Testis (tissue), 2 donors: ENCODE data around the gene ZNF256.
"Not testable (repeated sequence)": the region's sequence is repeated elsewhere in the genome, so short reads cannot be mapped to it uniquely, and the experiment has no call there.

Source experiments
- CTCF ChIP-seq, 3 experiments: fragments of 450-650 bp in 2 of 3; fragments of 200-600 bp in 1 of 3; sonication (generic) in 1 of 3; IDR thresholded peaks; one replicate each; pipeline ENCODE4 v1.5.1; 2016 to 2019; ENCODE audit warnings: antibody characterized with exemption in 3 of 3, mild to moderate bottlenecking in 2 of 3, moderate library complexity in 1 of 3
- POLR2A ChIP-seq: fragments of 450-650 bp; IDR thresholded peaks from one replicate; pipeline ENCODE4 v1.6.1; 2017; ENCODE audit warnings: antibody characterized with exemption, mild to moderate bottlenecking, moderate library complexity

GRCh38 chr19:57916168-57916995 lies 31.1 kb downstream of the ZNF256 start, which contains the start of gene ZNF417:
- not testable (repeated sequence) for TF ChIP-seq CTCF (IDR thresholded peaks at IDR 0.05); POLR2A
